Measurements from ENCODE around the gene KIAA1210.

The KIAA1210 gene

GRCh38 chrX:119151051-119151380, 23.4 kb upstream of the KIAA1210 start:
- H3K9me3 ChIP-seq (ENCODE audit: control insufficient read depth, insufficient read depth, low read length) = no peaks in the 10 kb centered on the region
- no peaks in the 10 kb centered on the region for H3F3A ChIP-seq (ENCODE audit: control insufficient read depth, insufficient read depth)
- TF ChIP-seq CTCF (IDR thresholded peaks at IDR 0.05; ENCODE audit: low read depth, low read length, poor library complexity, severe bottlenecking) (no peak), EZH2phosphoT487 (IDR thresholded peaks at IDR 0.05; ENCODE audit: borderline replicate concordance, low read length) (no peak)
- no peak overlapping the region for H3K27ac ChIP-seq (ENCODE audit: low read depth, low read length)
- H3K4me2 ChIP-seq (ENCODE audit: low read length) = no peak overlapping the region
- H3K36me3 ChIP-seq (ENCODE audit: control insufficient read depth, low read length) = no peaks in the 10 kb centered on the region
- H3K4me1 ChIP-seq (ENCODE audit: control insufficient read depth, low read length) = no peaks in the 10 kb centered on the region
- H3K9me2 ChIP-seq (replicated peaks; ENCODE audit: control insufficient read depth, low read length) = no peaks in the 10 kb centered on the region
- H4K20me1 ChIP-seq (ENCODE audit: control insufficient read depth, insufficient read depth, low read depth, low read length) = no peaks in the 10 kb centered on the region
- H3K4me3 ChIP-seq (ENCODE audit: low read length) = no peak overlapping the region
- H3K27me3 ChIP-seq (ENCODE audit: control insufficient read depth, low read length) = no peaks in the 10 kb centered on the region
- H3K79me2 ChIP-seq (ENCODE audit: control insufficient read depth, low read length) = no peaks in the 10 kb centered on the region

- no peaks in the 10 kb centered on the region for H3F3A ChIP-seq (ENCODE audit: control insufficient read depth, insufficient read depth)
- no peaks in the 10 kb centered on the region for H4K20me1 ChIP-seq (ENCODE audit: control insufficient read depth, insufficient read depth, low read depth, low read length)
- H3K9me2 ChIP-seq (replicated peaks; ENCODE audit: control insufficient read depth, low read length) = no peaks in the 10 kb centered on the region
- no peak overlapping the region for H3K4me3 ChIP-seq (ENCODE audit: low read length)
- TF ChIP-seq EZH2phosphoT487 (IDR thresholded peaks at IDR 0.05; ENCODE audit: borderline replicate concordance, low read length) = no peak
- no peak for TF ChIP-seq CTCF (IDR thresholded peaks at IDR 0.05; ENCODE audit: low read depth, low read length, poor library complexity, severe bottlenecking)
- no peaks in the 10 kb centered on the region for H3K36me3 ChIP-seq (ENCODE audit: control insufficient read depth, low read length)
- no peak overlapping the region for H3K27ac ChIP-seq (ENCODE audit: low read depth, low read length)
- no peak overlapping the region for H3K4me2 ChIP-seq (ENCODE audit: low read length)
- no peaks in the 10 kb centered on the region for H3K9me3 ChIP-seq (ENCODE audit: control insufficient read depth, insufficient read depth, low read length)
- H3K27me3 ChIP-seq (ENCODE audit: control insufficient read depth, low read length) = no peaks in the 10 kb centered on the region
- no peaks in the 10 kb centered on the region for H3K4me1 ChIP-seq (ENCODE audit: control insufficient read depth, low read length)
- no peaks in the 10 kb centered on the region for H3K79me2 ChIP-seq (ENCODE audit: control insufficient read depth, low read length)
These were observed 22.8 kb upstream of the KIAA1210 start for GRCh38 chrX:119150163-119151050.

- Histone ChIP-seq H3K27ac (ENCODE audit: low read depth, low read length) (no peak overlapping the region), H3K9me2 (replicated peaks; ENCODE audit: control insufficient read depth, low read length) (no peaks in the 10 kb centered on the region), H3F3A (ENCODE audit: control insufficient read depth, insufficient read depth) (no peaks in the 10 kb centered on the region), H4K20me1 (ENCODE audit: control insufficient read depth, insufficient read depth, low read depth, low read length) (no peaks in the 10 kb centered on the region), H3K9me3 (ENCODE audit: control insufficient read depth, insufficient read depth, low read length) (no peaks in the 10 kb centered on the region), H3K4me1 (ENCODE audit: control insufficient read depth, low read length) (no peaks in the 10 kb centered on the region), H3K4me3 (ENCODE audit: low read length) (no peak overlapping the region), H3K36me3 (ENCODE audit: control insufficient read depth, low read length) (no peaks in the 10 kb centered on the region), H3K27me3 (ENCODE audit: control insufficient read depth, low read length) (no peaks in the 10 kb centered on the region), H3K4me2 (ENCODE audit: low read length) (no peak overlapping the region), H3K79me2 (ENCODE audit: control insufficient read depth, low read length) (no peaks in the 10 kb centered on the region)
- TF ChIP-seq EZH2phosphoT487 (IDR thresholded peaks at IDR 0.05; ENCODE audit: borderline replicate concordance, low read length) = no peak
- TF ChIP-seq CTCF (IDR thresholded peaks at IDR 0.05; ENCODE audit: low read depth, low read length, poor library complexity, severe bottlenecking) = no peak
These were observed 19.9 kb upstream of the KIAA1210 start for GRCh38 chrX:119147486-119147885.

Data from DOHH2 (cell line).